WTC11 (cell line): ENCODE measurements around the gene AIMP2. TPM values are rescaled to one million over a fixed set of nuclear protein-coding genes. Genes with fewer than 3 reads are reported as not detected.

Experiments used
- ATAC-seq: fragments of 200-7000 bp; cut with Tn5 transposase; 2 replicates; pipeline ENCODE4 v1.10.0; 2021; ENCODE audit warnings: mild to moderate bottlenecking, moderate library complexity
- CTCF ChIA-PET: fragments of 300-600 bp; sonication (Branson Sonifier 250); formaldehyde crosslinking; loops from one replicate; lab custom pipeline; 2021; ENCODE audit warnings: antibody characterized with exemption; lab: Charles Lee
- POLR2A ChIA-PET: fragments of 350-600 bp; sonication (Branson Sonifier 250); formaldehyde crosslinking; loops from one replicate; lab custom pipeline; 2021; ENCODE audit warnings: antibody characterized with exemption; lab: Charles Lee
- DNase-seq: peaks from one replicate; pipeline ENCODE4 v3.0.0; 2021; ENCODE audit warnings: low spot score
- H3K27ac Mint-ChIP-seq: 2 replicates; pipeline ENCODE4 v1.8.0; 2021; ENCODE audit warnings: mixed read lengths
- H3K27me3 Mint-ChIP-seq: 2 replicates; pipeline ENCODE4 v1.8.0; 2021; ENCODE audit warnings: low read depth, mild to moderate bottlenecking, moderate library complexity, mixed read lengths
- H3K36me3 Mint-ChIP-seq: 2 replicates; pipeline ENCODE4 v1.8.0; 2021; ENCODE audit warnings: mixed read lengths
- H3K4me1 Mint-ChIP-seq: 2 replicates; pipeline ENCODE4 v1.8.0; 2022; ENCODE audit warnings: mixed read lengths
- H3K4me3 Mint-ChIP-seq: 2 replicates; pipeline ENCODE4 v1.8.0; 2021; ENCODE audit warnings: mild to moderate bottlenecking, moderate library complexity, mixed read lengths
- H3K9me3 Mint-ChIP-seq: 2 replicates; pipeline ENCODE4 v1.8.0; 2021; ENCODE audit warnings: mixed read lengths
- AFF4 ChIP-seq: sonication (generic); formaldehyde crosslinking; IDR thresholded peaks from 2 replicates; pipeline ENCODE4 v1.8.1; 2023; ENCODE audit warnings: mild to moderate bottlenecking, missing genetic modification reagents, borderline replicate concordance
- AR ChIP-seq: fragments of 250-450 bp; sonication (Bioruptor Pico); IDR thresholded peaks from 2 replicates; pipeline ENCODE4 v1.9.0; 2021; ENCODE audit warnings: mild to moderate bottlenecking
- ATF3 ChIP-seq: sonication (generic); formaldehyde crosslinking; conservative IDR thresholded peaks from 2 replicates; pipeline ENCODE4 v1.8.1; 2022; ENCODE audit warnings: mild to moderate bottlenecking, missing genetic modification reagents
- ESRRA ChIP-seq: sonication (generic); formaldehyde crosslinking; IDR thresholded peaks from 2 replicates; pipeline ENCODE4 v1.8.1; 2022; ENCODE audit warnings: mild to moderate bottlenecking, missing genetic modification reagents, borderline replicate concordance
- FOXK1 ChIP-seq: sonication (generic); formaldehyde crosslinking; IDR thresholded peaks from 2 replicates; pipeline ENCODE4 v1.8.0; 2022; ENCODE audit warnings: mild to moderate bottlenecking, moderate library complexity, missing genetic modification reagents
- GRHL2 ChIP-seq: fragments of 250-450 bp; sonication (Bioruptor Pico); IDR thresholded peaks from 2 replicates; pipeline ENCODE4 v1.8.0; 2022; ENCODE audit warnings: mild to moderate bottlenecking, moderate library complexity; ENCODE audit not compliant: insufficient replicate concordance, severe bottlenecking
- HMGXB4 ChIP-seq: sonication (generic); formaldehyde crosslinking; IDR thresholded peaks from 2 replicates; pipeline ENCODE4 v1.8.1; 2023; ENCODE audit warnings: mild to moderate bottlenecking, moderate library complexity, missing genetic modification reagents
- NR2C2 ChIP-seq: sonication (generic); formaldehyde crosslinking; IDR thresholded peaks from 2 replicates; pipeline ENCODE4 v1.8.0; 2022; ENCODE audit warnings: mild to moderate bottlenecking, missing genetic modification reagents
- SMAD3 ChIP-seq: sonication (generic); formaldehyde crosslinking; IDR thresholded peaks from 2 replicates; pipeline ENCODE4 v1.8.0; 2022; ENCODE audit warnings: missing genetic modification reagents, mild to moderate bottlenecking, borderline replicate concordance
- ZBTB43 ChIP-seq: sonication (generic); formaldehyde crosslinking; IDR thresholded peaks from 2 replicates; pipeline ENCODE4 v1.8.1; 2023; ENCODE audit warnings: mild to moderate bottlenecking, missing genetic modification reagents
- ZNF138 ChIP-seq: sonication (generic); formaldehyde crosslinking; conservative IDR thresholded peaks from 2 replicates; pipeline ENCODE4 v1.8.1; 2022; ENCODE audit warnings: mild to moderate bottlenecking, moderate library complexity, missing genetic modification reagents
- ZNF232 ChIP-seq: sonication (generic); formaldehyde crosslinking; IDR thresholded peaks from 2 replicates; pipeline ENCODE4 v1.8.0; 2022; ENCODE audit warnings: mild to moderate bottlenecking, missing genetic modification reagents
- ZSCAN18 ChIP-seq: fragments of 250-450 bp; sonication (Bioruptor Pico); IDR thresholded peaks from 2 replicates; pipeline ENCODE4 v2.1.2; 2022; ENCODE audit warnings: mild to moderate bottlenecking, moderate library complexity
- total RNA-seq: library from RNA; stranded (reverse); gene quantifications from 3 replicates; pipeline ENCODE4 v1.2.3, GENCODE V29; 2021

The AIMP2 gene
- total RNA-seq, 1 experiment from 2014 or later, result 63.2 TPM

GRCh38 chr7:6056616-6057015, 47.5 kb downstream of the AIMP2 start:
- DNase-seq, result no peak
- TF ChIP-seq HMGXB4, result no peak
- TF ChIP-seq AFF4 (CRISPR knock-in tag), result no peak
- no peak for TF ChIP-seq FOXK1
- TF ChIP-seq ZNF232, result no peak
- TF ChIP-seq AR, result no peak
- no peak for TF ChIP-seq ATF3 (CRISPR knock-in tag)
- TF ChIP-seq NR2C2 (CRISPR knock-in tag), result no peak
- TF ChIP-seq ZSCAN18, result no peak
- TF ChIP-seq GRHL2 (CRISPR knock-in tag), result no peak
- no peak for TF ChIP-seq ESRRA
- no peak for TF ChIP-seq ZNF138 (CRISPR knock-in tag)
- TF ChIP-seq ZBTB43 (CRISPR knock-in tag), result no peak
- TF ChIP-seq SMAD3 (CRISPR knock-in tag), result no peak
- POLR2A ChIA-PET, result no interaction called here
- H3K36me3 Mint-ChIP-seq, result peaks cover 15% of the 10 kb centered on the region
- CTCF ChIA-PET, result interaction anchor here (1.0 to 1.2 kb wide), 2 partner anchors 45 to 108 kb away, joined by 3 read pairs; no protein-coding TSS in a partner anchor
- no peak overlapping the region for H3K27ac Mint-ChIP-seq
- no peaks in the 10 kb centered on the region for H3K9me3 Mint-ChIP-seq
- H3K4me3 Mint-ChIP-seq, result no peak overlapping the region
- ATAC-seq, result no peak
- H3K4me1 Mint-ChIP-seq, result peaks cover 15% of the 10 kb centered on the region
- no peaks in the 10 kb centered on the region for H3K27me3 Mint-ChIP-seq
